HepG2 (cell line): ENCODE data around the gene BABAM2. TPM values are rescaled to one million over a fixed set of nuclear protein-coding genes. Genes with fewer than 3 reads are reported as not detected.

ENCODE experiments used
- ATAC-seq: fragments of 200-7000 bp; cut with Tn5 transposase; 3 replicates; pipeline ENCODE4 v1.9.1; 2020; ENCODE audit warnings: mild to moderate bottlenecking, moderate library complexity
- BruUV-seq: library from RNA; stranded (reverse); fragments of 400-500 nt; replicated peaks from 2 replicates; lab custom pipeline; 2021; lab: Mats Ljungman, UMichigan
- CTCF ChIA-PET: fragments of 300-600 bp; formaldehyde crosslinking; extraction: SDS; loops from one replicate; lab custom pipeline; 2021; ENCODE audit warnings: low total read pairs, inconsistent platforms, low intra/inter-chr PET ratio; lab: Yijun Ruan, JAX
- POLR2A ChIA-PET: fragments of 350-600 bp; sonication (Branson Sonifier 250); formaldehyde crosslinking; loops from one replicate; lab custom pipeline; 2020; ENCODE audit warnings: antibody characterized with exemption, inconsistent platforms; lab: Yijun Ruan, JAX
- DNase-seq: peaks from one replicate; pipeline ENCODE4 v3.0.0-alpha.2; 2015; ENCODE audit warnings: low spot score
- FAIRE-seq: peaks from 3 replicates; lab custom pipeline; 2011; peaks lifted over from hg19 to GRCh38; lab: Jason Lieb, UNC
- H2AFZ ChIP-seq: one replicate; pipeline ENCODE4 v1.6.1; 2011; ENCODE audit warnings: low read length, inconsistent platforms
- H3K27ac ChIP-seq: fragments of 300-600 bp; 3 replicates; pipeline ENCODE4 v1.8.0; 2011; ENCODE audit warnings: mixed run types, mild to moderate bottlenecking, mixed read lengths, low read length, inconsistent platforms; ENCODE audit not compliant: insufficient read depth; ENCODE audit errors: extremely low read length
- H3K27me3 ChIP-seq, 2 experiments: fragments of 200-600 bp in 1 of 2; 2 replicates in 1 of 2; 3 replicates in 1 of 2; pipeline versions ENCODE4 v1.6.0 to v1.8.0; 2011; ENCODE audit warnings: low read length in 2 of 2, mild to moderate bottlenecking in 2 of 2, moderate library complexity in 2 of 2, inconsistent platforms in 1 of 2; ENCODE audit not compliant: insufficient read depth in 2 of 2, control insufficient read depth in 1 of 2
- H3K36me3 ChIP-seq, 2 experiments: fragments of 200-600 bp in 1 of 2; replicated peaks in 1 of 2; 2 replicates in 1 of 2; 3 replicates in 1 of 2; pipeline versions ENCODE4 v1.5.1 to v1.8.0; 2011; ENCODE audit warnings: low read length in 2 of 2, inconsistent platforms in 1 of 2; ENCODE audit not compliant: insufficient read depth in 2 of 2, control insufficient read depth in 1 of 2
- H3K4me1 ChIP-seq: 2 replicates; pipeline ENCODE4 v1.5.1; 2012; ENCODE audit warnings: low read length, inconsistent platforms; ENCODE audit not compliant: insufficient read depth
- H3K4me2 ChIP-seq: 2 replicates; pipeline ENCODE4 v1.6.0; 2011; ENCODE audit warnings: low read depth, low read length, inconsistent platforms
- H3K4me3 ChIP-seq, 3 experiments: fragments of 200-600 bp in 1 of 3; sonication (generic), shearing (Covaris generic) in 1 of 3; replicated peaks in 1 of 3; 2 replicates each; pipeline ENCODE4 v1.5.1; 2011 to 2016; ENCODE audit warnings: low read length in 3 of 3, inconsistent platforms in 2 of 3, low read depth in 2 of 3, mild to moderate bottlenecking in 2 of 3, control low read depth in 1 of 3, mixed read lengths in 1 of 3; ENCODE audit not compliant: insufficient read depth in 1 of 3
- H3K79me2 ChIP-seq: one replicate; pipeline ENCODE4 v1.6.1; 2011; ENCODE audit warnings: low read length, inconsistent platforms; ENCODE audit not compliant: insufficient read depth
- H3K9ac ChIP-seq: 2 replicates; pipeline ENCODE4 v1.6.0; 2011; ENCODE audit warnings: mild to moderate bottlenecking, low read depth, low read length, inconsistent platforms; ENCODE audit not compliant: insufficient read depth
- H3K9me3 ChIP-seq: 2 replicates; pipeline ENCODE4 v1.5.1; 2012; ENCODE audit warnings: mild to moderate bottlenecking, low read length
- H4K20me1 ChIP-seq: 2 replicates; pipeline ENCODE4 v1.6.0; 2011; ENCODE audit warnings: inconsistent platforms, mild to moderate bottlenecking, low read length, moderate library complexity; ENCODE audit not compliant: insufficient read depth
- CCDC6 ChIP-seq: sonication (generic); formaldehyde crosslinking; IDR thresholded peaks from 2 replicates; pipeline ENCODE4 v1.8.1; 2022; ENCODE audit warnings: mild to moderate bottlenecking, missing genetic modification reagents, moderate library complexity
- NFYB ChIP-seq: sonication (generic); formaldehyde crosslinking; IDR thresholded peaks from 2 replicates; pipeline ENCODE4 v1.4.0; 2020; ENCODE audit warnings: missing genetic modification reagents
- NR3C1 ChIP-seq: sonication (generic); formaldehyde crosslinking; IDR thresholded peaks from 2 replicates; pipeline ENCODE4 v1.4.0; 2020; ENCODE audit warnings: missing genetic modification reagents
- NRL ChIP-seq: sonication (generic); formaldehyde crosslinking; IDR thresholded peaks from 2 replicates; pipeline ENCODE4 v1.5.0; 2020; ENCODE audit warnings: missing genetic modification reagents, mild to moderate bottlenecking, moderate library complexity, borderline replicate concordance
- RAD21 ChIP-seq: fragments of 450-650 bp; formaldehyde crosslinking; IDR thresholded peaks from 2 replicates; pipeline ENCODE4 v1.5.0; 2020; ENCODE audit warnings: mild to moderate bottlenecking
- SETDB1 ChIP-seq: sonication (generic); formaldehyde crosslinking; IDR thresholded peaks from 2 replicates; pipeline ENCODE4 v1.5.1; 2020; ENCODE audit warnings: missing genetic modification reagents, mild to moderate bottlenecking, borderline replicate concordance
- SMC3 ChIP-seq: IDR thresholded peaks from 2 replicates; pipeline ENCODE4 v1.6.1; 2011; ENCODE audit warnings: low read length, improper control_type of control experiment
- SRSF1 ChIP-seq: fragments of 200-400 bp; formaldehyde crosslinking; optimal IDR thresholded peaks from 2 replicates; pipeline ENCODE3; 2017; ENCODE audit warnings: mild to moderate bottlenecking, low read depth, low read length, moderate library complexity
- SRY ChIP-seq: sonication (generic); formaldehyde crosslinking; IDR thresholded peaks from 2 replicates; pipeline ENCODE4 v1.8.0; 2022; ENCODE audit warnings: mild to moderate bottlenecking, missing genetic modification reagents
- STAG1 ChIP-seq: sonication (generic); formaldehyde crosslinking; IDR thresholded peaks from 2 replicates; pipeline ENCODE4 v1.4.0; 2020; ENCODE audit warnings: missing genetic modification reagents
- TEAD3 ChIP-seq: optimal IDR thresholded peaks from 2 replicates; pipeline ENCODE3; 2016; ENCODE audit warnings: borderline replicate concordance
- THYN1 ChIP-seq: sonication (generic); formaldehyde crosslinking; IDR thresholded peaks from 2 replicates; pipeline ENCODE4 v1.8.1; 2023; ENCODE audit warnings: low read depth, mild to moderate bottlenecking, moderate library complexity, missing genetic modification reagents, borderline replicate concordance
- ZC3H4 ChIP-seq: sonication (generic); formaldehyde crosslinking; IDR thresholded peaks from 2 replicates; pipeline ENCODE4 v1.4.0; 2020; ENCODE audit warnings: missing genetic modification reagents, borderline replicate concordance
- ZNF878 ChIP-seq: sonication (generic); formaldehyde crosslinking; IDR thresholded peaks from 2 replicates; pipeline ENCODE4 v1.8.1; 2023; ENCODE audit warnings: mild to moderate bottlenecking, missing genetic modification reagents, moderate library complexity
- WGBS: methylation state at CpG from one replicate; pipeline ENCODE4 v1.1.6; 2017; ENCODE audit warnings: low lambda C conversion rate; 5-methylcytosine and 5-hydroxymethylcytosine counted together
- in situ Hi-C: cut with HindIII; loops from 2 replicates; pipeline ENCODE4 v1.10.0; 2017; ENCODE audit warnings: low pct_unique_long_range_greater_than_20kb; ENCODE audit not compliant: extremely low pct_ligation_motif_present
- intact Hi-C: fragments of 100-400 bp; cut with micrococcal nuclease; formaldehyde crosslinking; loops from one replicate; pipeline ENCODE4 v1.10.0; 2022; ENCODE audit not compliant: unreplicated experiment
- polyA plus RNA-seq, 8 experiments: library from polyadenylated mRNA; depleted of rRNA in 3 of 8; stranded (reverse) in 7 of 8; unstranded in 1 of 8; fragments of >200 nt; fragmentation: Illumina TruSeq in 4 of 8; extraction: Trizol in 4 of 8; gene quantifications; 2 replicates each; pipeline versions ENCODE4 v1.2.1 to v1.2.3, GENCODE V29; 2011 to 2016; ENCODE audit warnings: low read depth in 4 of 8, missing spikeins in 1 of 8, mixed read lengths in 1 of 8; ENCODE audit not compliant: insufficient read depth in 1 of 8
- total RNA-seq, 5 experiments: library from RNA; depleted of rRNA; stranded (reverse); fragments of >200 nt; fragmentation: Illumina TruSeq; extraction: Trizol; gene quantifications; 2 replicates each; pipeline ENCODE4 v1.2.3, GENCODE V29; 2016; ENCODE audit warnings: low read depth in 1 of 5
- TF ChIP-seq, protein P1 (sequence below): IDR thresholded peaks from 2 replicates; pipeline ENCODE4 v1.6.1; 2016; ENCODE audit warnings: missing biosample characterization, missing genetic modification reagents, low read depth
- TF ChIP-seq, protein P2 (sequence below): sonication (generic); formaldehyde crosslinking; IDR thresholded peaks from 2 replicates; pipeline ENCODE4 v1.8.0; 2022; ENCODE audit warnings: missing genetic modification reagents, low read depth, mild to moderate bottlenecking, borderline replicate concordance
- TF ChIP-seq, protein P3 (sequence below): sonication (generic); formaldehyde crosslinking; IDR thresholded peaks from 2 replicates; pipeline ENCODE4 v1.8.0; 2022; ENCODE audit warnings: mild to moderate bottlenecking, missing genetic modification reagents, moderate library complexity
- TF ChIP-seq, protein P4 (sequence below): sonication (generic); formaldehyde crosslinking; IDR thresholded peaks from 2 replicates; pipeline ENCODE4 v1.5.0; 2020; ENCODE audit warnings: missing genetic modification reagents, mild to moderate bottlenecking, borderline replicate concordance
- TF ChIP-seq, protein P5 (sequence below): IDR thresholded peaks from 2 replicates; pipeline ENCODE4 v1.6.1; 2012; ENCODE audit warnings: low read depth, low read length, improper control_type of control experiment

BABAM2 gene
- total and polyA plus RNA-seq, 2 of the 13 experiments (the other 11 are each of a cell fraction or from before 2014, with no cell fraction given), result 24.9 to 28.0 TPM

DNA sequence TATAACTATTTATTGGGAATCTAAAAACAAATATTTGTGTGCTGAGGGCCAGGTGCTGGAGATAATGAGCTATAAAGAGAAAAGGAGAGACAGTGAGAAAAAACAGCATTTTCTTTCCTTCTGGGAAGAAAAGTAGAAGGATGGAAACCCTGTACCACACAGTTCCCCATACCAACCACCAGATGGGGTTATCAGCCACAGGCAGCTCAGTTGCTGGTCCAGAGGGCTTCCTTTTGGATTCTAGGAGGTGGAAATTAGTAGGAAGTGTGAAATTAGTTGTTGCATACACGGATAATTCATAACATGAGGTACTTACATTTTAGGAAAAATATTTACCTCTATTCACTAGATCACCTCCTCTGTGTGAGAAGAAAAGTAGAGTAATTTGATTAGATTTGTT is 265.1 kb downstream of the BABAM2 start:
- Histone ChIP-seq H3K9me3 (peaks cover 17% of the 10 kb centered on the region), H4K20me1 (no peaks in the 10 kb centered on the region), H3K9ac (no peak overlapping the region), H3K27me3 (no peaks in the 10 kb centered on the region), H3K4me1 (no peaks in the 10 kb centered on the region), H2AFZ (no peak overlapping the region), H3K79me2 (no peaks in the 10 kb centered on the region), H3K4me2 (no peak overlapping the region), H3K27ac (no peak overlapping the region), H3K4me3 (no peak overlapping the region), H3K36me3 (no peaks in the 10 kb centered on the region; a peak in 1 of 5 replicates)
- DNase-seq (no peak), ATAC-seq (no peak), FAIRE-seq (no peak)
- 64% methylated on average over 1 of the region's 1 CpG for WGBS
- BruUV-seq, result no TSS peak
- in situ Hi-C loops (no loop called here), intact Hi-C loops (no loop called here)
- POLR2A ChIA-PET, result no interaction called here
- CTCF ChIA-PET, result no interaction called here
- TF ChIP-seq, protein P1, sequence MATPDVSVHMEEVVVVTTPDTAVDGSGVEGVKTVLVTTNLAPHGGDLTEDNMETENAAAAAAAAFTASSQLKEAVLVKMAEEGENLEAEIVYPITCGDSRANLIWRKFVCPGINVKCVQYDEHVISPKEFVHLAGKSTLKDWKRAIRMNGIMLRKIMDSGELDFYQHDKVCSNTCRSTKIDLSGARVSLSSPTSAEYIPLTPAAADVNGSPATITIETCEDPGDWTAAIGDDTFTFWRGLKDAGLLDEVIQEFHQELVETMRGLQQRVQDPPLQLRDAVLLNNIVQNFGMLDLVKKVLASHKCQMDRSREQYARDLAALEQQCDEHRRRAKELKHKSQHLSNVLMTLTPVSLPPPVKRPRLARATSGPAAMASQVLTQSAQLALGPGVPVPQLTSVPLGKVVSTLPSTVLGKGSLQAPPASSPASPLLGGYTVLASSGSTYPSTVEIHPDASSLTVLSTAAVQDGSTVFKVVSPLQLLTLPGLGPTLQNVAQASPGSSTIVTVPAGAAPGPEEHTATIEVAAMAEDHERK (CRISPR knock-in tag), result no peak
- no peak for TF ChIP-seq SRSF1
- TF ChIP-seq CCDC6 (CRISPR knock-in tag), result no peak
- no peak for TF ChIP-seq ZNF878 (CRISPR knock-in tag)
- TF ChIP-seq RAD21 (CRISPR knock-in tag), result peak; percentile 38; the same call in 1 of the 2 replicates
- TF ChIP-seq NFYB (CRISPR knock-in tag), result no peak
- TF ChIP-seq SMC3, result peak; percentile 40; the same call in 1 of the 2 replicates
- TF ChIP-seq THYN1 (CRISPR knock-in tag), result no peak
- TF ChIP-seq STAG1, result peak; percentile 41
- TF ChIP-seq TEAD3, result peak; percentile 90
- no peak for TF ChIP-seq NR3C1
- TF ChIP-seq SRY (CRISPR knock-in tag), result no peak
- TF ChIP-seq ZC3H4, result no peak
- TF ChIP-seq SETDB1 (CRISPR knock-in tag), result peak; percentile 87; the same call in 1 of the 2 replicates
- TF ChIP-seq, protein P2, sequence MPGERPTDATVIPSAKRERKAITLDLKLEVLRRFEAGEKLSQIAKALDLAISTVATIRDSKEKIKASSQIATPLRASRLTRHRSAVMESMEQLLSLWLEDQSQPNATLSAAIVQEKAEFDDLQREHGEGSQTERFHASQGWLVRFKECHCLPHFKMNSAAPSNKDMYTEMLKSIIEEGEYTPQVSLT (CRISPR knock-in tag), result no peak
- TF ChIP-seq NRL (CRISPR knock-in tag), result no peak
- TF ChIP-seq, protein P3, sequence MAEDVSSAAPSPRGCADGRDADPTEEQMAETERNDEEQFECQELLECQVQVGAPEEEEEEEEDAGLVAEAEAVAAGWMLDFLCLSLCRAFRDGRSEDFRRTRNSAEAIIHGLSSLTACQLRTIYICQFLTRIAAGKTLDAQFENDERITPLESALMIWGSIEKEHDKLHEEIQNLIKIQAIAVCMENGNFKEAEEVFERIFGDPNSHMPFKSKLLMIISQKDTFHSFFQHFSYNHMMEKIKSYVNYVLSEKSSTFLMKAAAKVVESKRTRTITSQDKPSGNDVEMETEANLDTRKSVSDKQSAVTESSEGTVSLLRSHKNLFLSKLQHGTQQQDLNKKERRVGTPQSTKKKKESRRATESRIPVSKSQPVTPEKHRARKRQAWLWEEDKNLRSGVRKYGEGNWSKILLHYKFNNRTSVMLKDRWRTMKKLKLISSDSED (CRISPR knock-in tag), result no peak
- TF ChIP-seq, protein P4, sequence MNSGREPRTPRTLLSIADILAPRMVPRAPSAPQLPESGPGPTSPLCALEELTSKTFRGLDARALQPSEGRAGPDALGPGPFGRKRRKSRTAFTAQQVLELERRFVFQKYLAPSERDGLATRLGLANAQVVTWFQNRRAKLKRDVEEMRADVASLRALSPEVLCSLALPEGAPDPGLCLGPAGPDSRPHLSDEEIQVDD, result no peak
- TF ChIP-seq, protein P5, sequence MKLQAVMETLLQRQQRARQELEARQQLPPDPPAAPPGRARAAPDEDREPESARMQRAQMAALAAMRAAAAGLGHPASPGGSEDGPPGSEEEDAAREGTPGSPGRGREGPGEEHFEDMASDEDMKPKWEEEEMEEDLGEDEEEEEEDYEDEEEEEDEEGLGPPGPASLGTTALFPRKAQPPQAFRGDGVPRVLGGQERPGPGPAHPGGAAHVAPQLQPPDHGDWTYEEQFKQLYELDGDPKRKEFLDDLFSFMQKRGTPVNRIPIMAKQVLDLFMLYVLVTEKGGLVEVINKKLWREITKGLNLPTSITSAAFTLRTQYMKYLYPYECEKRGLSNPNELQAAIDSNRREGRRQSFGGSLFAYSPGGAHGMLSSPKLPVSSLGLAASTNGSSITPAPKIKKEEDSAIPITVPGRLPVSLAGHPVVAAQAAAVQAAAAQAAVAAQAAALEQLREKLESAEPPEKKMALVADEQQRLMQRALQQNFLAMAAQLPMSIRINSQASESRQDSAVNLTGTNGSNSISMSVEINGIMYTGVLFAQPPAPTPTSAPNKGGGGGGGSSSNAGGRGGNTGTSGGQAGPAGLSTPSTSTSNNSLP, result no peak
